Bronchial epithelial cell (primary cell): ENCODE measurements around the gene CATSPER4. TPM values are rescaled to one million over a fixed set of nuclear protein-coding genes. Genes with fewer than 3 reads are reported as not detected.

Experiments used
- DNase-seq: peaks from one replicate; pipeline ENCODE4 v3.0.0-alpha.2; 2010; ENCODE audit warnings: low read depth
- FAIRE-seq: peaks from 2 replicates; lab custom pipeline; 2011; peaks lifted over from hg19 to GRCh38; lab: Jason Lieb, UNC
- H3K27me3 ChIP-seq: 2 replicates; pipeline ENCODE4 v1.5.1; 2011; ENCODE audit warnings: low read length; ENCODE audit not compliant: control insufficient read depth, insufficient read depth
- H3K36me3 ChIP-seq: 2 replicates; pipeline ENCODE4 v1.5.1; 2011; ENCODE audit warnings: low read length; ENCODE audit not compliant: control insufficient read depth, insufficient read depth
- H3K4me3 ChIP-seq: 2 replicates; pipeline ENCODE4 v1.5.1; 2011; ENCODE audit warnings: mild to moderate bottlenecking, low read depth, low read length, control low read depth
- CTCF ChIP-seq: IDR thresholded peaks from 2 replicates; pipeline ENCODE4 v1.5.1; 2011; ENCODE audit warnings: mild to moderate bottlenecking, moderate library complexity, low read length, control low read depth, inconsistent platforms; ENCODE audit not compliant: insufficient read depth, severe bottlenecking
- total RNA-seq: library from RNA; depleted of rRNA; stranded (reverse); fragments of >200 nt; gene quantifications from 2 replicates; pipeline ENCODE4 v1.2.1, GENCODE V29; 2014

CATSPER4 gene
- total RNA-seq, 1 donor from 2014 or later: under 0.01 TPM

- Histone ChIP-seq H3K4me3 (peak within 1 kb of the TSS; percentile 64), H3K36me3 (peaks cover 8% of the 10 kb centered on the region), H3K27me3 (no peaks in the 10 kb centered on the region)
- DNase-seq (peak; percentile 83), FAIRE-seq (no peak)
- TF ChIP-seq CTCF: peak; percentile 63
Measured at GRCh38 chr1:26177182-26177684, 13.2 kb upstream of the CATSPER4 start, which contains the start of gene CNKSR1. CNKSR1 (plus strand) TSS chr1:26177491; CDS start chr1:26177548, 57 bp downstream.

- H3K36me3 ChIP-seq: peaks cover 32% of the 10 kb centered on the region
- no peak for FAIRE-seq
Measured at GRCh38 chr1:26180010-26180506, 10.3 kb upstream of the CATSPER4 start.

GRCh38 chr1:26181586-26182382 is 8.6 kb upstream of the CATSPER4 start:
- DNase-seq: peak; percentile 98
- no peaks in the 10 kb centered on the region for H3K27me3 ChIP-seq
- FAIRE-seq: peak; percentile 89
- TF ChIP-seq CTCF: no peak
- H3K4me3 ChIP-seq: no peak overlapping the region
- peaks cover 34% of the 10 kb centered on the region for H3K36me3 ChIP-seq

More at GRCh38 chr1:26180010-26180506, 10.3 kb upstream of the CATSPER4 start:
- no peak overlapping the region for H3K4me3 ChIP-seq
- H3K27me3 ChIP-seq: no peaks in the 10 kb centered on the region
- DNase-seq: no peak
- no peak for TF ChIP-seq CTCF

- FAIRE-seq (no peak), DNase-seq (no peak)
- Histone ChIP-seq H3K36me3 (peaks cover 36% of the 10 kb centered on the region), H3K4me3 (no peak overlapping the region), H3K27me3 (no peaks in the 10 kb centered on the region)
- TF ChIP-seq CTCF: no peak
Measured at GRCh38 chr1:26182383-26182696, 8.1 kb upstream of the CATSPER4 start.

GRCh38 chr1:26184086-26184485 is 6.3 kb upstream of the CATSPER4 start:
- FAIRE-seq: no peak
- no peak for TF ChIP-seq CTCF
- peaks cover 45% of the 10 kb centered on the region for H3K36me3 ChIP-seq

More at GRCh38 chr1:26184086-26184485, 6.3 kb upstream of the CATSPER4 start:
- DNase-seq: no peak
- Histone ChIP-seq H3K27me3 (no peaks in the 10 kb centered on the region), H3K4me3 (no peak overlapping the region)
